Colon (tissue), 2 donors: ENCODE measurements around the gene PSG6.
"Not testable (repeated sequence)": the region's sequence is repeated elsewhere in the genome, so short reads cannot be mapped to it uniquely, and the experiment has no call there.

Experiments
- FAIRE-seq: peaks from 2 replicates; lab custom pipeline; 2012; peaks lifted over from hg19 to GRCh38; lab: Jason Lieb, UNC
- donor health status: control.
- donor health status: control.

The PSG6 gene

DNA sequence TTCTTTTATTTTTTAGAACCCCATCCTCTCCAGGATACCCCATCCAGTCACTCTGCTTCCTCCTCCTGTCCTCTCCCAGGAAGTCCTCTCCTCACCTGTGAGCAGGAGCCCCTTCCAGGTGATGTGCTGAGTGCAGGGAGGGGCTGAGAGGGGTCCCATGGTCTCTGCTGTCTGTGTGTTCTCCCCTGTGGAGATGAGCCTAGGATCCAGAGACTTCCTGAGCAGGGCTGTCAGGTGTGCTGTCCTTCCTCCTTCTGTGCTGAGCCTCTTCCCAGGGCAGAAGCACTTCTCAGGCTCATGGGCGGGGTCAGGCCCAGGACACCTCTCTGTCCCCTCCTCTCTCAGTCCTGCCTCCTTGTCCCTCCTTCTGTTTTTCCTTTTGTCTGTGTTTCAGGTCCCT, at the start of gene PSG6:
PSG6 (minus strand) TSS at position 261 of the 400 bp plus-strand sequence; CDS start at position 159, 102 bp downstream.
- not testable (repeated sequence) for FAIRE-seq

DNA sequence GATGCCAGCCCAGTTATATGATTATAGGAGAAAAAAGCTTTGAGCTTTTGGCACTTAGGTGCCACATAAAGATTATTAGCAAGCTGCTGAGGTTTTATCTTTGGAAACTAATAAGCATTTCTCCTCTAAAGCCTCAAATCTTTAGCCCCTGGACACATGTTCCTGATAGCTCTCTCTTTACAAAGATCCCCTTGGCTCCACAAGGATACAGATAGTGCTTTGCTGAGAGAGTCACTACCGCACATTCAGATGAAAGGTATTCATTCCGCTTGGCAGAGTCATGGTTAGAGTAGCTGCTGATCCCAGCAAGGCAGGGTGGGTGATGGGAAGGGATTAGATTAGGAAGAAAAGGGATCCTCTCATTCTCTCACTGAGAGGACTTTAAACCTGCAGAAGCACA, 47.5 kb upstream of the PSG6 start:
- FAIRE-seq = no peak

DNA sequence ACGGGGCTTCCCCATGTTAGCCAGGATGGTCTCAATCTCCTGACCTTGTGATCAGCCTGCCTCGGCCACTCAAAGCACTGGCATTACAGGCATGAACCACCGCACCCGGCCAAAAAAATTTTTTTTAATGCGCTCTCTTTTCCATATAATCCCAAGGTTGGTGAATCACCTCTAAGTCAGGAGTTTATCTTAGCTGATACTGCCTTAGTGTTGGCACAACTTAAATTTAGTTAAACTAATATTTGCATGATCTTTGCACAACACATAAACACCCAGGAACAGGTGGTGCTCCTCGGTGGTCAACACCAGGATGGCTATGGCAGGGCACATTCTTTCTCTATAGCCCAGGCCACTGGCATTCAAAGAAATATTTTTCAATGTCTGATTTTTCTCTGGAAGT, 43.4 kb upstream of the PSG6 start:
- FAIRE-seq = no peak

DNA sequence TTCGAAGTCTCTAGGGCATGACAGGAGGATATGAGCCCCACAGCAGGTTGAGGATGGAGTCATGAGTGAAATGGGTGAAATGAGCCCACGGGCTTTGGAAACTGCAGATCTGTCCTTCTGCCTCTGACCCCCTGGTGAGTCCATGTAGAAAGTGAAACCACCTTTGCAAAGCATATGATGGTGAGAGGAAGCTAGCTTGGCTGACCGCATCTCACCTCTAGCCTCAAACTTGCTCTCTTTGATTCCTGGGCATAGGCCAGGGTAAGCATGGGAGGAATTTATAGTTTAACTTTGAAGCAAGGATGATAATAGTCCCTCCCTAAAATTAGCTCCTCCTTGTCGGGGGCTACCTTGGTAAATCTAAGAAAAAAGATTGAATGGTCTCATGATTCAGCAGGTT, 34.4 kb upstream of the PSG6 start:
- FAIRE-seq = not testable (repeated sequence)

DNA sequence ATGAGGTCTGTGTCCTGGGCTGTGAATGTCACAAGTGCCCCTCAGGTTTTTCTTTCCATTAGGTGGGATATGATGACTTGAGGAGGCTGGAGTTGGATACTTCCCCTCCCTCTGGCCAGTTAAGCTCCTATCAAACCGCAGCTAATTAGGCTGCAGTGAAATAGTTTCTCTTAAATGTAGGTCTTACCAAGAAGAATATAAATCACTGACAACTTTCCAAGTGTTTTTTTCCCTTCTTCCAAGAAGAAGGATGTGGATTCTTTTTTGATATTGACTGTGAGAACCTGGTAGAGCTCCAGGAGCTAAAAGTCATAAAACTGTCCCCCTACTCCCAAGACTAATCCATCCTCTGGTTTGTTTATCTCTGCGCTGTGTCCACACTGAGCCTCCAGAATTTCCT, 33.8 kb upstream of the PSG6 start:
- FAIRE-seq = not testable (repeated sequence)

DNA sequence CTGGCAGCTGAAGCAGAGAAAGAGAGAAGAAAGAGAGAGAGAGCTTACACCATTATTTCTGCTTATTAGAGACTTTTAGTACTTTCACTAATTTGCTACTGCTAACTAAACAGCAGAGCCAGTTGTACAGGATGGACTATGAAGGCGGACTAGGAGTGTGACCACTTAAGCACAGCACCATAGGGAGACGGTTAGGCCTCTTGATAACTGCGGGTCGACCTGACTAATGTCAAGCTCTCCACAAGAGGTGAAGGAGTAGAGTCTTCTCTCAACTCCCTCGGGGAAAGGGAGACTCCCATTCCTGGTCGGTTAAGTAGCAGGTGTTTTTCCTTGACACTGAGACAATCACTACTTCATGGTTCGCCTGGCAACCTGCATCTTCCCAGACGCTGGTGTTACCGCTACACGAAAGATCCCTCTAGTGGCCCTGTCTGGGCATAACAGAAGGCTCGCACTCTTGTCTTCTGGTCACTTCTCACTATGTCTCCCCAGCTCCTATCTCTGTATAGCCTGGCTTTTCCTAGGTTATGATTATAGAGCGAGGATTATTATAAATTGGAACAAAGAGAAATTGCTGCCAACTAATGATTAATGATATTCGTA, 24.6 kb upstream of the PSG6 start:
- no peak for FAIRE-seq

DNA sequence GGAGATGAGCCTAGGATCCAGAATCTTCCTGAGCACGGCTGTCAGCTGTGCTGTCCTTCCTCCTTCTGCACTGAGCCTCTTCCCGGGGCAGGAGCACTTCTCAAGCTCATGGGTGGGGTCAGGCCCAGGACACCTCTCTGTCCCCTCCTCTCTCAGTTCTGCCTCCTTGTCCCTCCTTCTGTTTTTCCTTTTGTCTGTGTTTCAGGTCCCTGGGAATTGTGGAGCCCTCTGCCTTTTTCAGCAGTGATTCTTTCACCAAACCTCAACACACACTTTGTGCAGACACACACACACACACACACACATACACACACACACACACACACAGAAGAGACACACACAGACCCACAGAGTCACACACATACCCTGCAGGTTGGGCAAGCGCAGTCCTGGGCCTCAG, 19.4 kb upstream of the PSG6 start, which contains the start of gene PSG7:
PSG7 (minus strand) TSS at position 101 of the 400 bp plus-strand sequence. CDS start 131 bp downstream, outside the sequence.
- not testable (repeated sequence) for FAIRE-seq

DNA sequence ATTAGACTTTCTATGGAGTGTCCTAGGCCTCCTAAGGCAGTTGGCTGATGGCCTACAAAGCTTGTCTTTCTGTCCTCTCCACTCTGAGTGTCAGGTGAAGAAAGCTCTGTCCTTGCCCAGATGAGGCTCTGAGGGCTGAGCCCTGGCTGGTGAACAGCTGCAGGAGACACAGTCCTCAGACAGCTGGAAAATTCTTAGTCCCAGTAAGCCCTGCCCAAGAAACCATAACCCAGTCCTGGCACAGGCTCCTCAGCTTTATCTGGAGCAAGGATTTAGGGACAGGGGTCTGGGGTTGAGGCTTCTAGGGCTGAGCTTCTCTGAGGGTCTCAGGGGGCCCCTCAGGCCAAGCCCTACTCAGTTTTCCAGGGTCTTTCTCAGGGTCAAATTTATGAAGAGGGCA, 17.0 kb upstream of the PSG6 start:
- FAIRE-seq = not testable (repeated sequence)

DNA sequence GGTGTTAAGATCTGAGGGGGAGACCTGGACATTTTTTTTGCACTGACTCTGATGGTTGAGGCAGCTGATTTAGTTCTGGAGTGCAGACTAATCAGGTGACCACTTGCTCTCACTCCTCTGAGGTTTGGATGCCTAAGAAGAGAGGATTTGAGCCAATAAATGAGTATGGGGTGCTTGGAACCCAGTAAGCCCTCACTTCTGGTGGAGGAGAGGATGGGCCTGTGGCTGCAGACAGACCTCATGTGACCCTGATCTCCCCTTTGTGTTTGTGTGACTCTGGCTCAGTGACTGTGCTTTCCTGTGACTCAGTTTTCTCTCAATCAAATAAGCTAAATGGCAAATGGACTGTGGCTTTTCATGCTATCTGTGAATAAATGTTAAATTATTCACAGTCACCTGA, 16.5 kb upstream of the PSG6 start:
- FAIRE-seq = not testable (repeated sequence)

DNA sequence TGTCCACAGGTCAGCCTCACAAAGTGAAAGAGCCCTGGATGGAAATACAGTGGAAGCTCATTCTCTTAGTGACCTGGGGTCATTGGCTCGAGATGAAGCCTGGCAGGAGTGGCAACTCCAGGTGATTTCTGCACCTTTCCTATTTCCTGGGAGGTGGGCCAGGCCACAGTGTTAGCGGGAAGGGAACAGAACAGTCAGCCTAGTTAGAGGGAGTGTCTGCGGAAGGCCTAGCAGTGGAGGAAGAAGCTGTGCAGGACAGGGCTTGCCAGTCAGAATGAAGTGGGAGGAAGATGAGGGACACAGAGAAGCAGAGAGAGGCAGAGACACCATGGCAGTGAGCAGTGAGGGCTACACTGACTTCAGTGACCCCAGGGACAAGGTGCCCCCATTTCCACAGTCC, 15.7 kb upstream of the PSG6 start:
- FAIRE-seq = not testable (repeated sequence)

DNA sequence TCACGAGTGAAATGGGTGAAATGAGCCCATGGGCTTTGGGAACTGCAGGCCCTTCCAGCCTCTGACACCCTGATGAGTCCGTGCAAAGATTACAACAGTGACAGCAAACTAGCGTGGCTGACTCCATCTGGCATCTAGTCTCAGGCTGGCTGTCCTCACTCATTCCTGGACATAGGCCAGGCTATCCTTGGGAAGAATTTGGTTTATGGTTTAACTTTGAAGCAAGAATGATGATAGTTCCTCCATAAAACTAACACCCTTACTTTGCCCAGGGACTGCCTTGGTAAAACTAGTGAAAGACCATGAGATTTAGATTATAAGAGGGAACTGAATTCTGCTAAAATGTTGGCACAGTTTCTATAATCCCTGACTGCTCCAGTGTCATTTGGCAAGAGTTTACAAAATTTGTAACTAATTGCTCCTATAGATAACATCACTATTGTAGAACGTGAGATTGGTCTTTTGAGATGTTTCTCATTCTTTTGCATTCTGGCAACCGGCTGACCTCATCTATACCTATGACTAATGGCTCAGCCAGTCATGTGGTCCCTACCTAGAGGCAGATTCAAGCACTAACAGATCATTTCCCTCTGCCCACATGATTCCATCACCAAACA, 14.9 kb upstream of the PSG6 start:
- not testable (repeated sequence) for FAIRE-seq

DNA sequence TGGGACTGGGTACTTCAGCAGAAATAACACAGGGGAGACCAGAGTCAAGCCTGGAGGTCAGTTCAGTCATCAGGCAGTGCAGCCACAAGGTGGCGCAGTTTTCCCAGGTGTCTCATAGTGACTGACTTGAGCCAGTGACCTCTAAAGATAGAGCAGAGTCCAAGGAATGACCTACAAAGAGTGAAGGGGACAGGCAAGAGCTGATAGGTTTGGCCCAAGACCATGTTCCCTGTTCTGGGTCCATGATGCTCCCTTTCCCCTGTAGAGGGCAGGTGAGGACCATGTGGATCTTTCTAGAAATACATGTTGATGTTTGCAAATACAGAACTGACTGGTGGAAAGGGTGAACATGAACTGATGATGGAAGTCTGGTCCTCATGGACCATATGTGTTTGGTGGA, 12.5 kb upstream of the PSG6 start:
- not testable (repeated sequence) for FAIRE-seq

DNA sequence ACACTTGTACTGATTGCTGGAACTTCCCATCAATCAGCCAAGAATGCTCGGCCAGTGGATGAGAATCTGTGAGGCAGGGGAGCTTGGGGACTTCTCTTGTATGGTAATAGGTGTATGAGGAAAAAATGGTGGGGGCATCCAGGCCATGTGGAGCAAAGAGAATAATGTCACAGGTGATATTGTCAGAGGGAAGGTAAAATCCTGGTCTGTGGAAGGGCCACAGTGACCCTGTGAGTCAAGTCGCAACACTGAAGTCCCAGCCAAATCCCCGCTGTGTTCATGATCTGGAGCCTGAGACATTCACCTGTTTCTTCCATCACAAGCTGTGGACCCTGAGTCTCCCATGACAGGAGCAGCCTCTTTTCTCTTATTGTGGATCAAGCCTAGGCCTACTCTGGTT, 11.2 kb upstream of the PSG6 start:
- no peak for FAIRE-seq

DNA sequence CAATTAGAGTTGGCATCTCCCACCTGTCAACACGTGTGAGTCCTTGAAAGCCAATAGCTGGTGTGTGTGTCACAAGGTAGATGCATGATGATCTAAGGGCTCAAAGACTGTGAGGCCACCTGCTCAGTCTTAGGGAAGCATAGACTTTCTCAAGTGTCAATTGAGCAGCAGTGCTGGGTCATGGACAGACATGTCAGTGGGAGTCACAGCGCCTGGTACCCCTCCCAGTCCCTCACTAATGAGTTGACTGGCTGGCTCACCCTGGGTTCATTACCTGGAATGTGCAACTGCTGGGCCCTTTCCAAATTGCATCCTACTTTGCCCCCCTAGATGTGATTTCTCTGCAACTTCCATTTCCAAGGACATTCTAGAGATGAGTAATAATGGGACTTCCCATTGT, 9.1 kb upstream of the PSG6 start:
- no peak for FAIRE-seq

DNA sequence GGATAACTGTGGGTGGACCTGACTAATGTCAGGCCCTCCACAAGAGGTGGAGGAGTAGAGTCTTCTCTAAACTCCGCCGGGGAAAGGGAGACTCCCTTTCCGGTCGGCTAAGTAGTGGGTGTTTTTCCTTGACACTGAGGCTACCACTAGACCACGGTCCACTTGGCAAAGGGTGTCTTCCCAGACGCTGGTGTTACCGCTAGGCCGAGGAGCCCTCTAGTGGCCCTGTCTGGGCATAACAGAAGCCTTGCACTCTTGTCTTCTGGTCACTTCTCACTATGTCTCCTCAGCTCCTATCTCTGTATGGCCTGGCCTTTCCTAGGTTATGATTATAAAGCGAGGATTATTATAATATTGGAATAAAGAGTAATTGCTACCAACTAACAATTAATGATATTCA, 5.4 kb upstream of the PSG6 start:
- not testable (repeated sequence) for FAIRE-seq

DNA sequence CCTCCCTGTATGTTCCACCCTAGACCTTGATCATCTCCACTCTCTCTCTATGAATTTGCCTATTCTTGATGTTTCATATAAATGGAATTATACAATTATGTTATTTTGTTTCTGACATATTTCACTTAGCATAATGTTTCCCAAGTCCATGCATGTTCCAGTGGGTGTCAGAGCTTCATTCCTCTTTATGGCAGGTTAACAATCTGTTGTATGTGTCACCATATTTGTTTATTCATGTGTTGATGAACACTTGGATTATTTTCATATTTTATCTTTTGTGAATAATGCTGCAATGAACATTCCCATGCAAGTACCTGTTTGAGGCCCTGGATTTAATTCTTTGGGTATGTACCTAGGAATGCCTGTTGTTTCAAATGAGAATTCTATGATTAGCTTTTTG, 3.3 kb upstream of the PSG6 start:
- not testable (repeated sequence) for FAIRE-seq

DNA sequence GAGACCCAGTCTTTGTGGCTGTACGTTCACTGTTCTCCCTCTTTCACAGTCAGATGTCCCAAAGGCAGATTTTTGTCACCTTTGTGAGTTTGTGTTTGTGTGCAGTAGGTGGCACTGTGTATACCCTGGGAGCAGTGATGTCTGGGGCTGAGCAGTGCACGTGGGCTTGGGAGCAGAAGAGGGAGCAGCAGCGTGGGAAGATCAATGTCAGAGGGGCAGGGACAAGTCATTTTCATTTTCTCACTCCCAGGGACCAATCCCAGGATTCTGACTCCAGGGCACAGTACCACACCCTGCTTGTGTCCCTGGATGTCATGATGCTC, 2.0 kb upstream of the PSG6 start:
- FAIRE-seq = no peak

DNA sequence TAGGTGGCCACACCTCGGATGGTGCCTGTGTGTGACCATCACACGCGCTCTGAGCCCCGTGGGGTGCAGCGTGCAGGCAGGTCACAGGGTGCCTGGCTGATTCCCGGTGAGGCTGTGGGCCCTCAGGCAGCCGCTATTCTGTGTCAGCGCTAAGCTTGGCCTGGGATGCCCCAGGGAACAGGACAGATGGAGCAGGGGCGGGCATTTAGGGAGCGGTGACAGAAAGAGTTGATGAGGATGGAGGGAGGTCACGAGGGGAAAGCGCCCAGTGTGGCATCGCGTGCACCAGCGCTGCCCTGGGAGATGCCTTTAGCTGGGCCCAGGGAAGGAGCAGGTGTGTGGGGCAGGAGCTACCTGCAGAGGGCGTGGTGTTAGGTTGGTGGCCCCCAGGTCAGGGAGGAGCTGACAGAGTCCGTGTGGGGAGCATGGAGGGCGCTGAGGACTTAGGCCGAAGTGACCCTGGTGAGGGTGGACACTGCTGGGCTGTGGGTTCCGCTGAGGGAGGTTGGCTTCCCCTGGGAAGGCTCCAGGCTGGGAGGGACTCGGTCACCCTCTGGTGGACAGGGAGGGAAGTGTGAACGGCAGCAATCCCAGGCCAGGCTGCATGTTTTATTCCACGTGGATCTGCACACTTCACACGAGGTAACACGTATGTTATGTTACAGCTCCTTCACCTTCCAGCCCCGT, 1.5 kb upstream of the PSG6 start:
- FAIRE-seq = not testable (repeated sequence)

DNA sequence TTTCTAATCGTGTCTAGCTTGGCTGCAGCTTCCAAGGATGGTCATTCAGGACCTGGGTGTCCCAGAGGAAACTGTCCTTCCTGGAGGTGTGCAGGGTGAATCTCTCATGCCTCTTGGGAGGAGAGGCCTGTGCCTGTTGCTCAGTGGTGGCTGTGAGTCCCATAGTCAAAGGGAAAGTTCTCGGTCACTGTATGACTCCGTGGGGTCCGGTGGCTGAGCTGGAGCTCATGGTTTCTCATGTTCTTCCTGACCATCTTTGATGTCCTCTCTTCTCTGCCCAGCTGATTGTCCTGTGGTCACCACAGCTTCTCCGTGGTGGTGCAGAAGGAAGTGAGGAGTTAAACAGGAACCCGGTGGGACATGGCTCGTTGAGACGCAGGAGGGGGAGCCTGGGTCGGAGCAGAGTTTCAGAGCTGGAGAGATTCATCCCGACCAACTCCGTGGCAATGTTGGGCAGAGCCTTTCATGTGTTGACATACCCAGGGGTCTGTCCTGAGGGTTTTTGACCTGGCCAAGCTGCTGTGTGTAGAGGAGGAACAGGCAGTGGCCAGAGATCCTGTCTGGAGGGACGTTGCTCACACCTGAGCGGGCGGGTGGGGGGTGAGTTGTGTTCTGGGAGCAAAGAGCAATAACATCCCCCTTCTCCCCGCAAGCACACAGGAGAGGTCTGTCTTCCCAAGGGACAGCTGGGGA, 829 bp upstream of the PSG6 start:
- FAIRE-seq = not testable (repeated sequence)

DNA sequence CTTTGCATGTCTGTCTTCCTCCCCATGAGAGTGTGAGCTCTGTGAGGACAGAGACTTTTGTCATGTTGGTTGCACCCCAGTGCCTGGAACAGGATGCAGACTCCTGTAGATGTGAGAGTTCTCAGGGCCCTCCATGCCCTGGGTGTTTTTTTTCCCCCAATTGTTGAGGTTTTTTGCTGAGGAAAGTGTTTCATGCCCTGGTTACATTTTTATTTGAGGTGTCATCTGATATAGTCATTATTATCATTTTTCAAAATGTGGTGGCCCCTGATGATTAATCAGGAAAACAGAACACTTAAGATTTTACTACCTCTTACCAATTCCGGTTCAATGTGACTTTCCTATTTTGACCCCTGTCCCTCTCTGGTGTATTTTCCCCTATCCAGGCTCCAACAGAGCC, 763 bp downstream of the PSG6 start:
- not testable (repeated sequence) for FAIRE-seq

DNA sequence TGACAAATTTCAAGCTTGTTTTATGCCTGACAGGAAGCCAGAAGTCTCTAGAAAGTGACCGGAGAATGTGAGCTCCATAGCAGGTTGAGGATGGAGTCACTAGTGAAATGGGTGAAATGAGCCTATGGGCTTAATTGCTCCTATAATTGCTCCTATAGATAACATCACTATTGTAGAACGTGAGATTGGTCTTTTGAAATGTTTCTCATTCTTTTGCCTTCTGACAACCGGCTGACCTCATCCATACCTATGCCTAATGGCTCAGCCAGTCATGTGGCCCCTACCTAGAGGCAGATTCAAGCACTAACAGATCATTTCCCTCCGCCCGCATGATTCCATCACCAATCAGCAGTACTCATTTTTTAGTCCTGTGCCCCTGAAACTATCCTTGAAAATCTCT, 4.2 kb downstream of the PSG6 start:
- FAIRE-seq = not testable (repeated sequence)

DNA sequence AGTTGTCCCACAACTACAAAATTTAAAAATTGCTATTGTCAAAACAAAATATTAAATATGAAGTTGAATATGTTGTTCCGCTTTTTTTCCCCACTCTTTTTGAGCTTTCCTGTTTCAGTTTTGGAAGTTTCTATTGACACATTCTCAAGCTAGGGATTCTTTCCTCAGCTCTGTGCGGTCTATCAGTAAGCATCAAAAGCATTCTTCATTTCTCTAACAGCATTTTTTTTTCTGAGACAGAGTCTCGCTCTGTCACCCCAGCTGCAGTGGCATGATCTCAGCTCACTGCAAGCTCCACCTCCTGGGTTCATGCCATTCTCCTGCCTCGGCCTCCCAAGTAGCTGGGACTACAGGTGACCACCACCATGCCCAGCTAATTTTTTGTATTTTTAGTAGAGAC, 4.8 kb downstream of the PSG6 start:
- not testable (repeated sequence) for FAIRE-seq

DNA sequence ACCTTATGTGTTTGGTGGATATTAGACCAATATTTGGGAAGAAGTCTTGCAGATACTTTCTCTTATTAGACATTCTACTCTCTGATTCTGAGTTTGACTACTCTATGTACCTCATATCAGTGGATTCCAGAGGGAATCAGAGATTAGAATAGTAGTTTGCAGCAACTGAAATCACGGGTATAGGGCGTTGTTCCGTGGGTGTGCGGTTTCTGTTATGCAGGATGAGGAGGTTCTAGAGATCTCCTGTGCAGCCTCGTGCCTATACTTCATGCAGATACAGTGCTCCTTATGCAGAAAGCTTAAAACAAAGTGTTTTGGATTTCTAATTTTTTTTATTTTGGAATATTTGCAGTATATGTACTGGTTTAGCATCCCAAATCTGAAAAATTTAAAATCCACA, 6.0 kb downstream of the PSG6 start:
- FAIRE-seq = not testable (repeated sequence)
